ENCODE data around the gene ABCA13. TPM values are rescaled to one million over a fixed set of nuclear protein-coding genes. Genes with fewer than 3 reads are reported as not detected.

The ABCA13 gene
- total RNA-seq, 1 experiment from 2014 or later = 0.08 TPM

DNA sequence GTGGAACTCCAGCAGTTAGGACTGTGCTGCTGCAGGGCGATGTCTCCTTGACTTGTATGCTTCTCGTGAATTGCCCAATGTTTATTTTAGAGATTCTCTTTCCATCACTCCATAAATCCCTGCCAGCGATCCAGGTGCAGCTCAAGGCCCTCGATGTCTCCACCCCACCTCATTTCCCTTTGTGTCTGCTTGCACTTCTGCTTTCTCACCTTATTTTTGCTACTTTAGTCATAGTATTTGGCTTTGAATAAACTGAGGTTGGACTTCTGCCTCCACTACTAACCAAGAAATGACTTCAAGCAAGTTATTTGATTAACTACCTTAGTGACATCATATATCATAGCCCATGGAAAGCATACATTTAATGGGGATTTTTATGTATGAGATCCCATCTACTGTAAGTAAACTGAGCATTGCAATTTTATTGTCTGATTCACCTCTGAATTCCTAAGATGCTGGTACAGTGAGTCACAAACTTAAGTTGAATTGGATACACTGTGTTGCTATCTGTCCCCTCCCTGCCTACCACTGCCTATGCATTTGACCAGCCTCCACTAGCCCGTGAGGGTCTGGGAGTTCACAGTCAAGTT lies 255.8 kb downstream of the ABCA13 start:
- no peak for DNase-seq (ENCODE audit: low spot score)

DNA sequence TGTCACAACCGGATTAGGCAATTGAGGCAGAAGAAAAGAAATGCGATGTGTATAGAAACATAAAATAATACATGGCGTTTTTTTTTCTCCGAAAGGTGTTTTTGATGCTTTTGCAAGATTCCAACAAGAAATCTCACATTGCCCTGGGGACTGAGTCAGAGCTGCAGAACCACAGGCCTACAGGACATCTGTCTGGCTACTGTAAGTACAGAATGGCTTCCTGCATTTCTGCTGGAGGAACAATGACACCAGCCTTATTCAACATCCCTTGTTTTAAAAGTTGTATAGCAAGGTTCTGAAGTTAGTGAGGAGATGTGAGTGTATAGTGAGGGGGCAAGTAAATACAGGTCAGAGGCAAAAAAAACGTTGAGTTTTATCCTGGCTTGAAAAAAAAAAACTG lies 256.4 kb downstream of the ABCA13 start:
- DNase-seq (ENCODE audit: low spot score) = no peak

DNA sequence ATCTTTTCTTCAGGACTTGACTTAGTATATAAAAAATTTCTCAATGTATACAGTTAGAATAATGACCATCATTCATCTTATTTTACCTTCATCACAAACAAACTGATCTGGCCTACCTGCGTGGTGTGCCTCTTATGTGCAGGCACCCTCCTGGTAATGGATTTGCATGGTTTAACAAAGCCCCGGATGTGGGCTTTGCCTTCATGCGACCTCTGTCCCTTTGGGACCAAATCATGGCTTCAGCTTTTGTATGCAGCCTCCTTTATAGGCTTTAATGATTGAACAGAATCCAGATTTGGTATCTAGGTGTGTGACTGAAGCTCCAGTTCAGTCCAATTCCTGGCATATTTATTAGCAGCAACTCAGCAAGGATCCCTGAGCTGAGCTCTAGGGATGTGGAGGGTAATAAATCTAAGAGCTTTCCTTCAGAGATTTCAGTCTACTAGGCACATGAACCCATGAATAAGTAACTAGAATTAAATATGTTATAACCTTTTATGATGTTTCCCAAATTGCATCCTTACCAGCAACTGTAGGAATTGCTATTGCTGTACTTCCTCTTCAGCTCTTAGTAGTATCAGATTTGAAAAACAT lies 256.9 kb downstream of the ABCA13 start:
- DNase-seq (ENCODE audit: low spot score) = no peak

DNA sequence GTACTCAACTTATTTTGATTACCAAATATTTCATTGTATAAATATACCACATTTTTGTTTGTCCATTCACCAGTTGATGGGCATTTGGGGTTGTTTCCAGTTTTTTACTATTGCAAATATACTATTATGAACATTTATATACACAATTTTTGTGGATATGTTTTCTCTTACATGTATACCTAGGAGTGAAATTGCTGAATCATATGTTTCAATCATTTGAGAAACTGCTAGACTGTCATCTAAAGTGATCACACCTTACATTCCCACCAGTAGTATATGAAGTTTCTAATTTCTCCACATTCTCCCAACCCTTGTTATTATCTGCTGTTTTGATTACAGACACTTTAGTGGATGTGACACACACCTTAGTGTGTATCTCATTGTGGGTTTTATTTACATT lies 257.9 kb downstream of the ABCA13 start:
- no peak for DNase-seq (ENCODE audit: low spot score)

DNA sequence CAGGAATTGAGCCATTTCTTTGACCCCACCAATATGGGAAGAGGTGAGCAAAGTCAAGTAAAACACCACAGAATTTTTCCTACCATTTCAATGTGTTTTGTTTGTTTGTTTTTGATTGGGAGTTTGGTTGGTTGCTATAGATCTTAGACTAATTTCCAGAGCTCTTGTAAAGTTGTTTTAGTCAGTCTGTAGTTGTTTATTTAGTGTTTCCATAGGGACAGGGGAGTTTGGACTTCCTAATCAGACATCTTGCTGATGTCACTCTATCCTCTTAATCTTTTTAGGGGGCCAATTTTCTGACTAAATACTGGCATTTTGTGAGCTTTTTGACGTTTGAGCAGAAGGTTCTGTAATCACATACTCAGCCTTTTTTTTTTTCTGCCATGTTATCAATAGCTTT lies 266.9 kb downstream of the ABCA13 start:
- DNase-seq (ENCODE audit: low spot score) = no peak

DNA sequence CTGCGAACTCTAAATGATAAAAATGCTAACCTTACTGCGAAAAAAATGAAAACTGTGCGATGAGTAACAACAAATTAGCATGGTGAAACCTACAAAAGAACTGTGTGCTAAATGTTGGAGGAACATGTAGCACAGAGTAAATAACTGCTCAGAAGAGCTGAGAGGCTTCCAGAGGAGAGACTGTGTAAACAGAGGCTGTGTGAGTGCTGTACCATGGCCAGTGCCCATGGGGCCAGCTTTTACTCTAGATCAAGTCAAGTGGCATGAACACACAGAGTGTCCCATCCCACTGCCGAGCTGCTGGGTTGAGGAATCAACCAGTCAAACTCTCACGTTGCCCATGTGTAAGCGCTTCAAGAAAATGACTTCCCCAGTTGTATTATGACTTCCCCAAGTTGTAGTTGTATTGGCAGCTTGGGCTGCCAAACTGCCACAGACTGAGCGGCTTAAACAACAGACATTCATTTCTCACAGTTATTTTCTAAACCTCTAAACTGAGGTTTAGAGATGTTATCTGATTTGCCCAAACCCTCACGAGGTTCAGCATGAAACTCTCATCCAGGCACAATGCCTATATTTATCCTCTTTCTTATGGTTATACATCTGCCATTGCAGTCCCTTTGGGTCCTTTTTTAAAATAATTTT lies 270.7 kb downstream of the ABCA13 start:
- DNase-seq (ENCODE audit: low spot score) = no peak

DNA sequence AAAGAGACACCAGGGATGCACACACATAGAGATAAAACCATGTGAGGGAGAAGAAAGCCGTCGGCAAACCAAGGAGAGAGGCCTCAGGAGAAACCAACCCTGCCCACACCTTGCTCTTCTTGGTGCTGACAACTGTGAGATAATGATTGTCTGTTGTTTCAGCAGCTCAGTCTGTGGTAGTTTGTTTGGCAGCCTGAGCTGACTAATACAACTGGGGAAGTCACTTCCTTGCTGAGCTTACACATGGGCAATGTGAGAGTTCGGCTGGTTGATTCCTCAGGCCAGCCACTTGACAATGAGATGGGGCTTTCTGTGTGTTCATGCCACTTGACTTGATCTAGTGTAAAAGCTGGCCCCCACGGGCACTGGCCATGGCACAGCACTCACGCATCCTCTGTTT lies 271.8 kb downstream of the ABCA13 start:
- no peak for DNase-seq (ENCODE audit: low spot score)

DNA sequence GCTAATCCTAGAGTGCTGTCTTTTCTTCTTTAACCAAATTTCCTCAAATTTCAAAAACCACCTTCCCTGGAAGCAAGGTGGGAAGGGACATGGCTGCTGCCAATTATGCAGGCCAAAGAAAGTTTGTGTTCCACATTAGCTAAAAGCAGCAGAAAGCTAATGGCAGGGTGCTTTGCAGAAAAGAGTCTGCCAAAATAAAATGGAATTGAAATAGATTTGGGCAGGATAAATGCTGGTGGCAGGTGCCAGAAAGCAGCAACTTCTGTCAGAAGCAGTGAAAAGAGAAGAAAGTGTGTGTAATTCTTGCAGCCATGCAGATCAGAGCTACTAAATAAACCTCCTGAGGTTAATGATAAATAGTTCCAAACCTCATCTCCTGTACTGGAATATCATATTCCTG lies 275.5 kb downstream of the ABCA13 start:
- DNase-seq (ENCODE audit: low spot score) = no peak

DNA sequence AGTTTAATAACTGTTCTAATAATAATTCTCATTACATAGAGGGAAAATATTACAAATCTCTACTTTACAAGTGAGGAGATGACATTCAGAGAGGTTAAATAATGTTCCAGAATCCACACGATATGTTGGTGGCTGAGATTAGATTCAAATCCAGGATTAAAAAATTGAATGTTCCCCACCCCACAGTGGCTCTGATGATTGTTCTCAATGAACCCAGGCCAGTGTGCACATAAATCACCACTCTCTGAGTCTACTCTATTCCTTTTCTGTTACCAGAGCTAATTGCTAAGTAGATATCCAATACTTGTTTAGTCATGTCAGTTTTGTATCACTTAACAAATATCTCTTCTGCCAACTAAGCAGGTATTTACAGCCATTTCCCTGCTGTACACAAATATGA lies 281.0 kb downstream of the ABCA13 start:
- no peak for DNase-seq (ENCODE audit: low spot score)

DNA sequence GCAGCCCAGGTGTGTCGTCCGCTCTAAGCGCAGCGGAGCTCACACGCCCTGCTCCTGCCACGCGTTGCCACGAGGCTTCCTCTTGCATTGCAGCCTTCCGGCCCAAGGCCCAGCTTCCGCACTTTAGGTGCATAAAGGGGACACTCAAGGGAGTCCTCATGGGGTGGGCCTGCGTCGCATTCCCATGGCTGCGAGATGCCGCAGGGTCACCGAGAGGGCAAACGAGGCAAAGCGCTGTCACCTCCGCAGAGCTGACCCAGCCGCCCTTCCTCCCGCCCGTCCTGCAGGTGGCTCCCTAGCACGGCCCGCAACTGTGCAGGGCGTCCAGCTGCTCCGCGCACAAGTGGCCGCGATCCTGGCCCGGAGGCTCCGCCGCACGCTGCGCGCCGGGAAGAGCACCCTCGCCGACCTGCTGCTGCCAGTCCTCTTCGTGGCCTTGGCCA lies 283.5 kb downstream of the ABCA13 start:
- no peak for DNase-seq (ENCODE audit: low spot score)

DNA sequence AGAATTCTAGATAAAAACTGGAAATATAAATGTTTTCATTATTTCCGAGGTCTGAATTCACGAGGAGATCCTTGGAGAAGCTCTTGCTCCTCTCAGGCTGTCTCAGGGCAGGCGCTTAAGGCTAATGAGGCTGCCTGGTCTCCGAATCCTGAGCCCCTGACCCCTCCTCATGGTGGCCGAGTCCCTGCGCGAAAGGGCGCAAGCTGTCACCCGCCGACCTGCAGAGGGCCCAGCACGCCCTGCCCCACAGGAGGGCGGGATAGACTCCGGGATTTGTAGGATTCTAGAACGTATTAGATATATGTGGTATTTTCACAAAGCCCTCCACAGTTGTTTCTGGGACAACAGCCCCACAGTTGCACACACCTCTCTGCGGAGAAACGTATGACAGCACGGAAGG lies 284.1 kb downstream of the ABCA13 start:
- no peak for DNase-seq (ENCODE audit: low spot score)

DNA sequence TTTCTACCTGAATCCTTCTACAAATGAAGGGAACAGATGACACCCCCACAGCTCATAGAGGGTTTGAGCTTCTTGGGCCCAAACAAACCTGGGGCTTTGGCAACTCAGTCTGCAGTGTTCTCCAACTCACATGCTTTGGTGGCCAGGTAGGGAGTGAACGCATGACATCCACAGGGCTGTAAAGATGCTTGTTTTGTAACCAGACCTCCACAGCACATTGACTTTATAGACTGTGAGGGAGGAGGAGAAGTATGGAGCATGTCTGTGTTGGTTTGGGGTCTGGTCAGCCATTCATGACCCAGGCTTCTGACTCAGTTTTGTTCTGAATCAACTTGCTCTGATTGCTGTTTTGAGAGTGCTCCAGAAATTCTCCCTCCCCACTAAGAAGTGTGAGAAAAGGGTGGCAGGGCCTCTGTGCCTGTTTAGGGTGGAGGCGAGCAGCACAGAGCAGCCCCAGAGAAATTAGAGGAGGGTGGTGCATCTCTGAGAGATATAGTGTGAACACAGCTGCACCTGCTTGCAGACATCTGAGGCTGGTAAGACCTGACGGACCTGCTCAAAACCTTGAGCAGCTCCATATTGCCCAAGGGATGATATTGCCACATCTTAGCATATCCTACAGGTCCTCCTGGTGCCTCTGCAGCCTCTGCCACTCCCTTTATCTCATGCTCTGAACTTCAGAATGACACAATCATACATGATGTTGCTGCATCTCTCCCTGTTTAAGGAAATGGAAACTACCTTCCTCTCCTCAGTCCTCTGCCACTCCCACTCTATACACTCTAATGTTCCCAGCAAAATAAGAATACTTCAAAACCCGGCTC lies 287.7 kb downstream of the ABCA13 start:
- DNase-seq (ENCODE audit: low spot score) = no peak

DNA sequence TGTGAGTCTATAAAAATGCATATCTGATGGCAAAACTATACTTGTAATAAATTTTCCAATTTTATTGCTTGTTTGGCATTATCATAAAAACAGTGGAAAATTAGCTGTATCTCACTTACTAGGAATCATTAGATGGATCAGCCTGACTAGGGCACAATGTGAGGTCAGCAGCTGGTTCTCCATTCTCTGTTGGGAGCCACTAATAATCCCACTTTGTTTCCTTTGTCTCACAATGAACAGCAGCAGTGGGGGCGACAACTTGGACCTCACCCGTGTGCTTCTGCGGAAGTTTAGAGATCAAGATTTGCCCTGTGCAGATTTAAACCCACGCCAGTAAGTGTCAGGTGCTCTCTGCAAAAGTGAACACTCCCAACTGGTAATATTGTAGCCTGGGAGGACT lies 295.5 kb downstream of the ABCA13 start:
- no peak for DNase-seq (ENCODE audit: low spot score)

DNA sequence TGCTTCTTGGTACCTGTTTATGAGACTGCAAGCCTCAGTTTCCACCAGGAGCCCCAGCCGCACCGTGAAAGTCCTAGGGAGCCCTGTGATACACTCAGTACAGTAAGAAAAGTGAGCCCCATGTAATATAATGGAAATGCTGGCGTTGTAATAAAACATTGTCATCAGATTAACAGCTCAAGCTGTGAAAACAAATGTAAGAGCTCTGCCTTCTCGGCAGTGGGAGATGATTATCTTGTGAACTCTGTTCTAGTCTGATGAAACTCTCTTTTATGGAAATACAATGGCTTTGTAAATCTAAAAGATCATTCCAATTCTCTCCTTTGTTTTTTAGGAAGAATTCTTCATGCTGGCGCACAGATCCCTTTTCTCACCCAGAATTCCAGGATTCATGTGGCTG lies 299.9 kb downstream of the ABCA13 start:
- no peak for DNase-seq (ENCODE audit: low spot score)

DNA sequence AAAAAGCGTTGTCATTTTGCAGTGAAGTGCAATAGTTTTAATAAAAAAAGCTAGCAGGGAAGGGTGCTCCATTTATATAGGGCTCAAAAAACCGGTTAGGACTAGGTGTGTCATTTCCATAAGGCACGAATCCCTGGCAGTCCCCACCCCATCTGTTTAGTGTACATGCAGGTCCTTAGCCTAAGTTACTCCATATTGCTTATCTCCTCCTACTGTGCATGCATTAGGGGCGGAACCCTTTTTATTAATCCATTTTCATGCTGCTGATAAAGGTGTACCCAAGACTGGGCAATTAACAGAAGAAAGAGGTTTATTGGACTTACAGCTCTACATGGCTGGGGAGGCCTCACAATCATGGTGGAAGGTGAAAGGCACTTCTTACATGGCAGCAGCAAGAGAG lies 301.4 kb downstream of the ABCA13 start:
- DNase-seq (ENCODE audit: low spot score) = no peak

DNA sequence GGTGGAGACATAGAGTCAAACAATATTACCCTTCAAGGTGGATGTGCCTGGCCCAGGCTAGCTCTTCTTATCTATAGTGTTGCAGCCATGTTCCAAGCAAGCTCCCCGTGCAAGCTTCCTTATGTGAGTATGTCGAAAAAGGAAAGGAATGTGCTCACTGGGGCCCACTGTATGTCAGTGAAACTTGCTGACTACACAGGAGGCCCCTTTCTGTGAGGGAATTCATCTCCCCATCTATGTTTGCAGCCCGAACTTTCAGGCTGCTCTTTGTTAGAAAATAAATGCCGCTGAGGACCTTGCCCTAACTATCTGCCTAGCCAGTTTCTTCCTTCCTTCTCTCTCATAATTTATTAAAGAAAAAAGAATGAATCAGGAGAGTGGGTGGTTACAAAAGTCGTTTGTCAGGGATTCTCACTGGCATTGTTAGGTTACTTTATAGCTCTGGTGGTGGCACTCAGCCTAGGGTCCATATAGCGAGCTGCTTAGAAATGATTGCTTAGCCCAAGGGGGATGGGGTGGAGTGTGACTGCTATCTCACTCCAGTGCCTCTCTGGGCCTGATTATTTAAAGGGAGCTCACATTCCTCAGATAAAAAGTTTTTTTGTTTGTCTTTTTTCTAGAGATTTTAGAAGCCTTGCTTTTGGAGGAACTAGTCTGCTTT lies 302.1 kb downstream of the ABCA13 start:
- DNase-seq (ENCODE audit: low spot score) = no peak

DNA sequence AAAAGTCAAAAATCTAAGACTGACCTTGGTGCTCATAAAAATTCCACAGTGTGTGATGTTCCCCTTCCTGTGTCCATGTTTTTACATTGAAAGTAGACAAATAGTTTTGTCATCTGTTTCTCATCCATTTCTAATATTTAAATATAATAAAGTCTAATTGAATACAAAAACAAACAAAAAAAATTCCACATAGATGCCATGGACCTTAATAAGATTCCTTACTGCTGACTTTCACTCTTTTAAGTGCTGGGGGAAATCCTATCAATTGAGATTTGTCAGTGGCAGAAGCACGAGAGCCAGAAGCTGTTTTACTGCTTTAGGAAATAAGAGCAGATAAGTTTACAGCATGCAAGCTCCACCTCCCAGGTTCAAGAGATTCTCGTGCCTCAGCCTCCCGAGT lies 310.0 kb downstream of the ABCA13 start:
- no peak for DNase-seq (ENCODE audit: low spot score)

DNA sequence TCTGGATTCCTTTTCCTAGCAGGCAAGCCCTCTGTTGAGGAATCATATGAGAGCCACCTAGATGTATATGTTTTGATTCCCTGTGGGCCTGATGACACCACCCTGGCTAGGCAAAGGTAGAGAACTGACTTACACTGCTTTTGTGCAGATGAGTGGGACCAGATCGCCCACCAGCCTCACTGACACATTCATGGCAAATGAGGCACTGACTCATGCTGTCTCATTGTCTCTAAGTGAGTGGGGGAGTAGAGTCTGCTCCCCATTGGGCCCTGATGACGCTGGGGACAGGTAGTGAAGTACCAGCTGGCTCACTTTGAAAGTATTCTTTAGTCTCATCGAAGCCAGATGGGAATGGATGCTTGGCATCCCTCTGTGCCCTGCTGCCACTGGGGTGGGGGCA lies 326.3 kb downstream of the ABCA13 start:
- no peak for DNase-seq (ENCODE audit: low spot score)

DNA sequence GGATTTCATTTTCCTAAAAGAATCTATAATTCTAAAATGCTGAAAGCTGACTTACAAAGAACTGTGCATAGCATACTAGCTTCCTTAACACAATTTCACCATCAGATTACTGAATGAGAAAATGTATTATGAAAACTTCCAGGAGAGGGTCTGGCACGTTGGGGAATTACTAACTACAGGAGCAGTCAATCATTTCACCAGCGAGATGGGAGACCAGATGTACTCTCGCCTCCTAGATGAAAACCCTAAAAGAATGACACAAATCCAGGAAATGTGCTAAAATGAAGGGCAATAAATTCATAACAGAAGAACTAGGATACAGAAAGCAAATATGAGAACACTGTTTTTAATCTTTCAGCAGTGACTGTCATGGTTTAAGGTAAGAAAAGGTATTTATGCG lies 330.8 kb downstream of the ABCA13 start:
- DNase-seq (ENCODE audit: low spot score) = no peak

DNA sequence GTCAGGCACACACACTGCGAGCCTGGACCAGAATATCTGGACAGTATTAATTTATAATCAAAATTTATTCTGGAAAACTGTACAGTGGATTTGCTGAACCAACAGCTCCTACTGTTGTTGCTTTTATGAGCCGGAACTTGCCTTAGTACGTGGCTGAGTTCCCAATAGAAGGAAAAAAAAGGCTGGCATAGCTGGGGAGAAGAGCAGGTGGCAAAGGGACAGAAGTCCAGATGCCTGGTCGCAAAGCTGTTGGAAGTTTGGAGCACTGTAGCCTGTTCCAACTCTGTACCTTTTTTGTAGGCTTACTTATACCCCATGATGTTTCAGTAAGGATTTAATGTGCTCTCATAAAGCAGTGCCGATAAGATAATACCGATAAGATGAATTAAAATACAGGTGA lies 333.8 kb downstream of the ABCA13 start:
- no peak for DNase-seq (ENCODE audit: low spot score)

DNA sequence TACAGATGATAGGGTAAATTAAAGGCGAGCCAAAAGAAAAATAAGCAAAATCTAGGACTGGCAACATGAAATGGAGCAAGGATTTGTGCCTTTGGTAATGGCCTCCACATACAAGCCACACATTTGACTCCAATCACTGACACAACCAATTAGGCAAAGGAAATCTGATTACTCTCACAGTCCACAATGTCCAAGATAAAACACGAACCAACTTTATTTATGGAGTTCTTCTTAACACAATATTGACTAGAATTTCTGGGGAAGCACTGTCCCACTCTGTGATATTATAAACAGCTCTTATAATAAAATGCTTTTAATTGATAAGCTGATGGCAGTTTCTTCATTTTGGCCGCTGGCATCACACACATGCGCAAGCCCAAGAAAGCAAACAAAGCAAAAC lies 334.2 kb downstream of the ABCA13 start:
- DNase-seq (ENCODE audit: low spot score) = no peak

DNA sequence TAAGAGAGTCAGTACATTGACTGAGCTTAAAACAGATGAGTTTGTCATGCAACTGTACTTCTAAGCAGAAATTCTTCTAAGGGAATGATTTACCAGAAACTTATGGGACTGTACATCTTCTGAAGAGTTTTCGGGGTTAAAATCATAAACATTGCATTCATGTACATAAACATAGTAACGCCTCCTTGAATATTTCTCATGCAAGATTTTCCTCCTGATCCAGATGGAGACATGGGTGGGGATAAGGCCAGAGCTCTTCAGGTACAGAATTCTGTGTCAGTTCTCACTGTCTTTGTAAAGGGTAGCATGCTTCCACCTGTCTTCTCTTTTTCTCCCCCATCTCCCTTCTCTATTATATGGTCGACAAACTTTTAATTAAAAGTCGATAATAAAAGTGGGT lies 335.3 kb downstream of the ABCA13 start:
- no peak for DNase-seq (ENCODE audit: low spot score)

Data from HT-29 (cell line).